GM12872 (cell line): ENCODE measurements around the gene HHIP.

Source experiments
- CTCF ChIP-seq: IDR thresholded peaks from 3 replicates; pipeline ENCODE4 v1.5.1; 2011; ENCODE audit warnings: low read depth, mild to moderate bottlenecking, low read length, moderate library complexity; ENCODE audit not compliant: insufficient read depth

HHIP gene

GRCh38 chr4:144633215-144633614 lies 12.7 kb upstream of the HHIP start:
- no peak for TF ChIP-seq CTCF

- TF ChIP-seq CTCF = no peak
These were observed 10.8 kb upstream of the HHIP start for GRCh38 chr4:144634978-144635747.

GRCh38 chr4:144644368-144645101 lies 1.4 kb upstream of the HHIP start:
- no peak for TF ChIP-seq CTCF

GRCh38 chr4:144645102-144645630 lies 790 bp upstream of the HHIP start:
- TF ChIP-seq CTCF = no peak

GRCh38 chr4:144646523-144647094 lies 653 bp downstream of the HHIP start:
- TF ChIP-seq CTCF = 0 out of 3 replicates have a peak, but pooled peaks have one; percentile 15

- TF ChIP-seq CTCF = no peak
These were observed 1.2 kb downstream of the HHIP start for GRCh38 chr4:144647095-144647561.

GRCh38 chr4:144647590-144647989 lies 1.6 kb downstream of the HHIP start:
- no peak for TF ChIP-seq CTCF
